ENCODE data around the gene PCDHGA1.

- TF ChIP-seq CTCF (IDR thresholded peaks at IDR 0.05; ENCODE audit: low read depth, low read length, poor library complexity, severe bottlenecking) (peak; percentile 73), EZH2phosphoT487 (IDR thresholded peaks at IDR 0.05; ENCODE audit: borderline replicate concordance, low read length) (no peak)
Measured at GRCh38 chr5:141430332-141431113, 100.2 kb downstream of the PCDHGA1 start, which contains the start of gene PCDHGA12.

Measured in DOHH2 (cell line).